ENCODE results near the gene ABL2. TPM values are rescaled to one million over a fixed set of nuclear protein-coding genes. Genes with fewer than 3 reads are reported as not detected.

Gene ABL2
- polyA plus RNA-seq, 2 of the 4 experiments (the other 2 are of a cell fraction) = 12.4 TPM

DNA sequence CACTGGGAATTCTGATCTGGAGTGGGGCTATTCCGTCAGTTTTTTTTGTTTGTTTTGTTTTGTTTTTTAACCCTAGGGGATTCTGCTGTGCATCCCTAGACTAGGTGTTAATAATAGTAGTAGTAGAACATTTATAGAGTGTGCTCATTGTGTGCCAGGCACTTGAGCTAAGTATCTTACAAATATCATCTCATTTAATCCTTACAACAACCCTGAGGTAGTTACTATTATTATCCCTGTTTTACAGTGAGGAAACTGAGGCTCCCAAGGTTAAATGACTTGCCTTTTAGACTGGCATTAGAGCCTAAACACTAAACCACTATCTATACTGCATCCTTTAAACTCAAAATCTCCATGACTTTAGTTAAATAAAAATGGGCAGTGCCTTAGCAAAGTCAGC is 125.5 kb downstream of the ABL2 start:
- H3K4me3 ChIP-seq = no peak overlapping the region
- FAIRE-seq (no peak), ATAC-seq (no peak), DNase-seq (ENCODE audit: low read depth in 1 of 2, low spot score in 1 of 2) (no peak)
- no peak for TF ChIP-seq MYC (IDR thresholded peaks at IDR 0.05; ENCODE audit: borderline replicate concordance, low read length)
- TF ChIP-seq NR3C1 (IDR thresholded peaks at IDR 0.05) = no peak
- TF ChIP-seq SMC3 (IDR thresholded peaks at IDR 0.05) = no peak
- TF ChIP-seq RARB (CRISPR knock-in tag; IDR thresholded peaks at IDR 0.05) = no peak
- TF ChIP-seq ZSCAN20 (CRISPR knock-in tag; IDR thresholded peaks at IDR 0.05) = no peak
- TF ChIP-seq CBX2 (IDR thresholded peaks at IDR 0.05; ENCODE audit: borderline replicate concordance, low read depth) = no peak
- TF ChIP-seq EHMT2 (IDR thresholded peaks at IDR 0.05; ENCODE audit: low read depth) = no peak
- no peaks in the 10 kb centered on the region for H3K4me1 ChIP-seq
- WGBS (ENCODE audit: missing lambda C conversion rate) = 93% methylated on average over 1 of the region's 1 CpG
- no peak overlapping the region for H3K27ac ChIP-seq
- H3K9me3 ChIP-seq = no peaks in the 10 kb centered on the region
- CTCF ChIA-PET = no interaction called here
- POLR2A ChIA-PET = no interaction called here
- no peak overlapping the region for H3K4me2 ChIP-seq

DNA sequence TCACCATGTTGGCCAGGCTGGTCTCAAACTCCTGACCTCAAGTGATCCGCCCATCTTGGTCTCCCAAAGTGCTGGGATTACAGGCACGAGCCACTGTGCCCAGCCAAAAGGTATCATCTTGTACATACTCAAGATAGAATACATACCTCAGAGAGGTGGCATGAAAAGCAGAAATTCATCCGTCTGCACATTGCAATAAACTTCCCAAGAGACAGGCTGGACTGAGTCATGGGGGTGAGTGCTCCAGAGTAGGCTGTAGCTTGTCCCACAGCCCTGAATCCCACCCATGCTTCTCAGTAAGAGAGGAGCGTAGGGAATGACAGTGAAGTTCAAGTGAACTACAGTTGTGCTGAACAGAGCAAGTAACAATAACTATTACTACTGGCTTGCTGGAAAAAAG is 127.9 kb downstream of the ABL2 start:
- FAIRE-seq = no peak
- WGBS (ENCODE audit: missing lambda C conversion rate) = 91% methylated on average over 4 of the region's 4 CpGs
- TF ChIP-seq SMC3 (IDR thresholded peaks at IDR 0.05) (no peak), RNF2 (IDR thresholded peaks at IDR 0.05; ENCODE audit: borderline replicate concordance, low read depth) (no peak), CHD4 (IDR thresholded peaks at IDR 0.05; ENCODE audit: borderline replicate concordance) (no peak), MAZ (IDR thresholded peaks at IDR 0.05; ENCODE audit: borderline replicate concordance, low read depth, low read length) (no peak), BHLHE40 (IDR thresholded peaks at IDR 0.05; ENCODE audit: low read depth, low read length) (no peak), ZSCAN20 (CRISPR knock-in tag; IDR thresholded peaks at IDR 0.05) (no peak)
- H3K4me1 ChIP-seq = no peaks in the 10 kb centered on the region
- CTCF ChIA-PET = interaction anchor here (1.0 to 1.8 kb wide), 4 partner anchors 9 to 81 kb away, joined by 3 to 7 read pairs (median 4); no protein-coding TSS in a partner anchor
- ATAC-seq = no peak
- H3K4me3 ChIP-seq = no peak overlapping the region
- no peak for DNase-seq (ENCODE audit: low read depth in 1 of 2, low spot score in 1 of 2)
- no peak overlapping the region for H3K27ac ChIP-seq
- no peak overlapping the region for H3K4me2 ChIP-seq
- H3K9me3 ChIP-seq = no peaks in the 10 kb centered on the region
- POLR2A ChIA-PET = no interaction called here

DNA sequence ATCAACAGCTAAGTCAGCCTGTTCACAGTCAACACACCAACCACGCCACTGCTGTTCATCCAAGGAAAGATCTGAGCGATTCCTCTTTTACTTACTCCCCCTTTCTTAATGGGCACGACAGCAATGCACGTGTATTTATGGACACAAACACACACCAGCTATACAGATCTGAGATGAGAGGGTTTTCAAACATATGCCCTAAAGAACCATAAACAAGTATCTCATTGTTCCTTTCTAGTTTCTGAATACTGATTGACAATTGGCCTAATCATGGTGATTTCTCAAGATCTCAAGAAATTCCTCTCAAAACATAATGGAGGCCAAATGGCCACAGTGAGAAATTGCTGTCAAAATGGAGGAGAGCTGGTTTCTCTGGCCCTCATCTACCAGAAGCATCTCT is 129.6 kb downstream of the ABL2 start:
- ATAC-seq (no peak), DNase-seq (ENCODE audit: low read depth in 1 of 2, low spot score in 1 of 2) (no peak), FAIRE-seq (no peak)
- Histone ChIP-seq H3K4me3 (no peak overlapping the region), H3K4me2 (no peak overlapping the region), H3K27ac (no peak overlapping the region), H3K9me3 (no peaks in the 10 kb centered on the region), H3K4me1 (no peaks in the 10 kb centered on the region)
- 90% methylated on average over 4 of the region's 4 CpGs for WGBS (ENCODE audit: missing lambda C conversion rate)
- ChIA-PET POLR2A (no interaction called here), CTCF (interaction anchor here (0.7 to 1.7 kb wide), 7 partner anchors 16 to 557 kb away, joined by 3 to 5 read pairs (median 3); partner anchors contain the start of gene TOR3A)
- no peak for TF ChIP-seq BHLHE40 (IDR thresholded peaks at IDR 0.05; ENCODE audit: low read depth, low read length)
- no peak for TF ChIP-seq TFCP2L1 (CRISPR knock-in tag; IDR thresholded peaks at IDR 0.05)
- no peak for TF ChIP-seq HOXB5 (CRISPR knock-in tag; IDR thresholded peaks at IDR 0.05)
- no peak for TF ChIP-seq ZNF302 (CRISPR knock-in tag; IDR thresholded peaks at IDR 0.05)
- TF ChIP-seq ZSCAN20 (CRISPR knock-in tag; IDR thresholded peaks at IDR 0.05) = no peak
- TF ChIP-seq HEYL (CRISPR knock-in tag; IDR thresholded peaks at IDR 0.05) = no peak
- no peak for TF ChIP-seq MAFK (IDR thresholded peaks at IDR 0.05; ENCODE audit: partially characterized antibody)
- TF ChIP-seq MYC (IDR thresholded peaks at IDR 0.05; ENCODE audit: borderline replicate concordance, low read length) = no peak
- no peak for TF ChIP-seq NFE2L2 (conservative IDR thresholded peaks at IDR 0.05; ENCODE audit: low read length)
- TF ChIP-seq SREBF2 (IDR thresholded peaks at IDR 0.05) = no peak
- TF ChIP-seq RARB (CRISPR knock-in tag; IDR thresholded peaks at IDR 0.05) = no peak
- TF ChIP-seq HOXA7 (CRISPR knock-in tag; IDR thresholded peaks at IDR 0.05) = no peak
- TF ChIP-seq RAD21 (conservative IDR thresholded peaks at IDR 0.05 in 1 of 2, IDR thresholded peaks at IDR 0.05 in 1 of 2) = no peak
- TF ChIP-seq HDAC2 (IDR thresholded peaks at IDR 0.05) = no peak
- no peak for TF ChIP-seq EHMT2 (IDR thresholded peaks at IDR 0.05; ENCODE audit: low read depth)
- no peak for TF ChIP-seq EP300 (IDR thresholded peaks at IDR 0.05)
- no peak for TF ChIP-seq RNF2 (IDR thresholded peaks at IDR 0.05; ENCODE audit: borderline replicate concordance, low read depth)
- TF ChIP-seq FOSL2 (IDR thresholded peaks at IDR 0.05) = no peak
- TF ChIP-seq FOSL2 (CRISPR knock-in tag; IDR thresholded peaks at IDR 0.05) = no peak
- no peak for TF ChIP-seq HOXB13 (CRISPR knock-in tag; IDR thresholded peaks at IDR 0.05; ENCODE audit: low read depth)
- no peak for TF ChIP-seq CHD2 (IDR thresholded peaks at IDR 0.05; ENCODE audit: low read length, partially characterized antibody)

Measured in A549 (cell line).